IPS-18c (cell line): ENCODE measurements around the gene FRAT2.

Experiments used
- H3K4me3 ChIP-seq: 2 replicates; pipeline ENCODE4 v1.7.0; 2013; ENCODE audit warnings: low read depth, mild to moderate bottlenecking, low read length, moderate library complexity; ENCODE audit not compliant: insufficient read depth
- H3K9me3 ChIP-seq: one replicate; pipeline ENCODE4 v1.6.1; 2013; ENCODE audit warnings: mild to moderate bottlenecking, low read length, moderate library complexity; ENCODE audit not compliant: control insufficient read depth, insufficient read depth

The FRAT2 gene

GRCh38 chr10:97333601-97334369, 744 bp downstream of the FRAT2 start:
- peaks cover 6% of the 10 kb centered on the region for H3K9me3 ChIP-seq
- H3K4me3 ChIP-seq = peak overlapping the region; percentile 92

DNA sequence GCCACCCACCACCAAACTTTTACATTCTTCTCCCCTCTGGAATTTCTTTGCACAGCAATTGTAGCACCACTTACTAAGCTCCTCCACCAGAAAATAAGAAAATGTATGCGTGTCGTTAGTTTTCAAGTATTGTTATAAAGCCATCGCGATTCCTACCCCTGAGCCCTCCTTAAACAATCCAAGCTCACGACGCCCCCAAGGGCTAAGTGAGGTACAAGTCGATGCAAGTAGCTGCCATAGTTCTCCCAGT, 1.3 kb downstream of the FRAT2 start:
- Histone ChIP-seq H3K4me3 (peak overlapping the region; percentile 92), H3K9me3 (peaks cover 6% of the 10 kb centered on the region)

GRCh38 chr10:97332591-97333350, 1.8 kb downstream of the FRAT2 start:
- H3K4me3 ChIP-seq = peak overlapping the region; percentile 92
- H3K9me3 ChIP-seq = peaks cover 6% of the 10 kb centered on the region

DNA sequence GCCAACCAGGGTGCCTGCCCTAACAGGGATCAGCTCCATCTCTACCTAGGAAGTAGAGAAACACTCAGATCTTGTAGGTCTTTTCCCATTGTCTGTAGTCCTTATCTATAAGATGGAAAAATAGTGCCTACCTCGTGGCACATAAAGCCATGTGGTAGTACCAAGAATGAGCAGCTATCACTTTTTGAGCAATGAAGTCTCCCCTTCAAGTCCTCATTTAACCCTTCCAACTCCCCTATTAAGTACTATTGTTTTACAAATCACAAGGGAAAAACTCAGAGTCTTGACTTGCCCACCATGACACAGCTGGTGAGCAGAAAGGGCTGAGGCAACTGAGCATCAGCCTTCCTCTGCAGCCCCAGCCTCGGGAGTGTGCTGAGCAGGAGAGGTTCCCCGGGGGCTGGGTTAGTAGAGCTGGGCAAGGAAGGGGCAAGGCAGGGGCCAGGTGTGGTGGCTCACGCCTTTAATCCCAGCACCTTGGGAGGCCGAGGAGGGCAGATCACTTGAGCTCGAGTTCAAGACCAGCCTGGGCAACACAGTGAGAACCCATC, 3.3 kb downstream of the FRAT2 start:
- Histone ChIP-seq H3K9me3 (peaks cover 6% of the 10 kb centered on the region), H3K4me3 (peak overlapping the region; percentile 92; the same call in 1 of the 2 replicates)

- peaks cover 6% of the 10 kb centered on the region for H3K9me3 ChIP-seq
Observed at GRCh38 chr10:97329766-97330165, 4.8 kb downstream of the FRAT2 start.

GRCh38 chr10:97328646-97329453, 5.7 kb downstream of the FRAT2 start:
- no peak overlapping the region for H3K4me3 ChIP-seq
- peaks cover 4% of the 10 kb centered on the region for H3K9me3 ChIP-seq

More at GRCh38 chr10:97329766-97330165, 4.8 kb downstream of the FRAT2 start:
- H3K4me3 ChIP-seq = peak overlapping the region; percentile 15; the same call in 1 of the 2 replicates

DNA sequence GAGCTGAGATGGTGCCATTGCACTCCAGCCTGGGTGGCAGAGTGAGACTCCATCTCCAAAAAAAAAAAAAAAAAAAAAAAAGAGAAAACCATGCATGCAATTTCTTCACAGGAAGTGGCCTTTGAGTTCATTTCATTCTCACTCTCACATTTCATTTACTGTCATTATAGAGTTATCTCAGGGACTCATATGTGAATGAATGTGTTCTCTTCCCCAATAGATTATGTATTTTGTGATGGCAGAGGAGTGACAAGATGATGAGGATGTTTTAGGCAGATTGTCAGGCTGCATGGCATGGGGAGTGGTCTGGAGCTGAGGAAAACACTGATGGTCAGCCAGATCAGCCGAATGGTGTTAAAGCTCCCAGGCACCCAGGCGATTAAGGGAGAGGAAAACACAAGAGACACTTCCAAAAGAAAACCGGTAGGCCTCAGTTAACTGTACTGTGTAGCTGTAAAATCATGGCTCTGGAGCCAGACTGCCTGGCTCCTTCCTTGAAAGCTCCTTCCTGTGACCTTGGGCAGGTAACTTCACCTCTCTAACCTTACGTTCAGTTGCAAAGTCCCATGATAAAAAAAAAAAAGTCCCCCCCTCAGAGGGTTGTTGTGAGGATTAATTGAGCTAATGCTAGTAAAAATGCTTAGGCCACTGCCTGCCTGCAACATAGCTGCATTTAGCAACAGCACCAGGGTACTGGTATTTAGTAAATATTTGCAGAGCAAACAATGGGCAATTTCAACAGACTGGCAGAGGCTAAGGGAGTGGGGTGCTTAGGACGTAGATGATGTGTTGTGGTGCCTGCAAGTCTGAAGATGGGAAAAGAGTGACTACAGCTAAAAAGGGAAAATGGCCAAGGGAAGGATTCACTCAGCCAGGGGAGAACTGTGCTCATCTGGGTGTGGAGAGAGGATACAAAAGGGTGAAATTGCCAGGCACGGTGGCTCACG, 6.9 kb downstream of the FRAT2 start:
- Histone ChIP-seq H3K9me3 (peaks cover under 1% of the 10 kb centered on the region), H3K4me3 (no peak overlapping the region)

GRCh38 chr10:97325754-97326153, 8.8 kb downstream of the FRAT2 start:
- no peaks in the 10 kb centered on the region for H3K9me3 ChIP-seq
- no peak overlapping the region for H3K4me3 ChIP-seq

DNA sequence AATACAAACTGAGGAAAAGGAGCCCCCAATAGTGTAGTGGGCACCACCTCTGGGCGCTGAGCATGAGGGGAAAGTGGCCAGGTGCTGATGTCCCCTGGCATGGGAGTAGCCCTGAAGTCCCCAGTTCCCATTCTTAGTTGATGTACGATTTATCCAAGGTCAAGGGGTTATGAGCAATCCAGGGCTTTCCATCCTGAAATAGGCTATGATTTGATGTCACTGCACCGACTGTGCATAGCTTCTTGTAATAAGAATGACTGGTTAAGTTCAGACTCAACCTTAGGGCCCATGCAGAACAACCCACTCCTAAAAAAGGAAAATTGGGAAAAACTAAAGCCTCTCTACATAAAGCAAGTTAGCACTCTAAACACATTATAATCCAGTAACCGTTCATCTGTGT, 11.0 kb downstream of the FRAT2 start:
- H3K4me3 ChIP-seq = no peak overlapping the region
- H3K9me3 ChIP-seq = no peaks in the 10 kb centered on the region

- no peaks in the 10 kb centered on the region for H3K9me3 ChIP-seq
- H3K4me3 ChIP-seq = no peak overlapping the region; the same call in 1 of the 2 replicates
Observed at GRCh38 chr10:97321804-97322190, 12.7 kb downstream of the FRAT2 start.

DNA sequence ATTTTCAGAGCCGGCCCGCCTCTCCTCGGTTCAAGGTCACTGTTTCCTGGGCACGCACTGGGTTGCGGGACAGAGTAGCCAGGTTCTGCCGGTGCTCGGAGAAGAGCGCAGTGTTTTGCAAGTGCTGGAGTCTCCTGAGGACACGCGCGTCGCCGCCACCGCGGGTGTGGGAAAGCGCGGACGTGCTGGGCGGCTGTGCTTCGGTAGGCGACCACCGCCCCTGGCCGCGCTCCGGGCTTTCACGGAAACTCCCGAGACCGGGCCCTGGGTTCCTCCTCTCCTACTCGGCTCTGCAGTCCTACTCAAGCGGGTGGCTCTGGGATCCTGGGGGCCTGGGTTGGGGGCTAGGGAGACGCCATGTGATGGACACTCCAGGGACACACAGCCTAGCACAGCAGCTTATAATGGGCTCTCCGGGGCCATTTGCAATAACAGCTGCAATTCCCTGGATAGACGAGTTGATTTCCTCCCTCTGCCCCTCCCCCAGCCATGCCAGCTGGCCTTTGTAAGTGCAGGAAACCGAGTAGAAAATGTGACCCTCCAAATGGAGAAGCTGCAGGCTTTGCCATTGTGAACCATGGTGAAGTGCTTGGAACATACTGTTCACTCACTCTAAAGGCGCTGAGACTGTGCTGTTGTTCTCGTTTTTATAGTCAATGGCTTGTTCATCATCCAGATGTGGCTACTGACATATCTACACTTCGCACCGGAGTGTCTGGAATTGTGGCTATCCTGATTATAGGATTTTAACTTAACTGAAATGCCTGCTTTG, 13.3 kb downstream of the FRAT2 start:
- Histone ChIP-seq H3K9me3 (no peaks in the 10 kb centered on the region), H3K4me3 (peak overlapping the region; percentile 83)

GRCh38 chr10:97320480-97321031, 14.0 kb downstream of the FRAT2 start:
- Histone ChIP-seq H3K4me3 (peak overlapping the region; percentile 83), H3K9me3 (no peaks in the 10 kb centered on the region)

DNA sequence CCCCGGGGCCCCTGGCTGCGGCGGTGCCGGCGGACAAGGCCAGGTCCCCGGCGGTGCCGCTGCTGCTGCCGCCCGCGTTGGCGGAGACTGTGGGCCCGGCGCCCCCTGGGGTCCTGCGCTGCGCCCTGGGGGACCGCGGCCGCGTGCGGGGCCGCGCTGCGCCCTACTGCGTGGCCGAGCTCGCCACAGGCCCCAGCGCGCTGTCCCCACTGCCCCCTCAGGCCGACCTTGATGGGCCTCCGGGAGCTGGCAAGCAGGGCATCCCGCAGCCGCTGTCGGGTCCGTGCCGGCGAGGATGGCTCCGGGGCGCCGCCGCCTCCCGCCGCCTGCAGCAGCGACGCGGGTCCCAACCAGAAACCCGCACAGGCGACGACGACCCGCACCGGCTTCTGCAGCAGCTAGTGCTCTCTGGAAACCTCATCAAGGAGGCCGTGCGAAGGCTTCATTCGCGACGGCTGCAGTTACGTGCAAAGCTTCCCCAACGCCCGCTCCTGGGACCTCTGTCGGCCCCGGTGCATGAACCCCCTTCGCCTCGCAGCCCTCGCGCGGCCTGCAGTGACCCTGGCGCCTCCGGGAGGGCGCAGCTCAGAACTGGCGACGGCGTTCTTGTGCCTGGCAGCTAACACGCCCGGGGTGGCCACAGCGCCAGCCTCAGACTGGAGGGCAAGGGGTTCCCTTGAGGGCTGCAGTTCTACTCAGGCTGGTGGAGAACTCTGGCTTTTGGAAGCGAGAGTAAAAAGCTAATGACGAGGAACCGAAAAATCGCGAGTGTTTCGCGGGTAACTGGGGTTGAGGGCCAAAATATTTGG, 14.7 kb downstream of the FRAT2 start:
- H3K9me3 ChIP-seq = no peaks in the 10 kb centered on the region
- peak overlapping the region; percentile 83 for H3K4me3 ChIP-seq

DNA sequence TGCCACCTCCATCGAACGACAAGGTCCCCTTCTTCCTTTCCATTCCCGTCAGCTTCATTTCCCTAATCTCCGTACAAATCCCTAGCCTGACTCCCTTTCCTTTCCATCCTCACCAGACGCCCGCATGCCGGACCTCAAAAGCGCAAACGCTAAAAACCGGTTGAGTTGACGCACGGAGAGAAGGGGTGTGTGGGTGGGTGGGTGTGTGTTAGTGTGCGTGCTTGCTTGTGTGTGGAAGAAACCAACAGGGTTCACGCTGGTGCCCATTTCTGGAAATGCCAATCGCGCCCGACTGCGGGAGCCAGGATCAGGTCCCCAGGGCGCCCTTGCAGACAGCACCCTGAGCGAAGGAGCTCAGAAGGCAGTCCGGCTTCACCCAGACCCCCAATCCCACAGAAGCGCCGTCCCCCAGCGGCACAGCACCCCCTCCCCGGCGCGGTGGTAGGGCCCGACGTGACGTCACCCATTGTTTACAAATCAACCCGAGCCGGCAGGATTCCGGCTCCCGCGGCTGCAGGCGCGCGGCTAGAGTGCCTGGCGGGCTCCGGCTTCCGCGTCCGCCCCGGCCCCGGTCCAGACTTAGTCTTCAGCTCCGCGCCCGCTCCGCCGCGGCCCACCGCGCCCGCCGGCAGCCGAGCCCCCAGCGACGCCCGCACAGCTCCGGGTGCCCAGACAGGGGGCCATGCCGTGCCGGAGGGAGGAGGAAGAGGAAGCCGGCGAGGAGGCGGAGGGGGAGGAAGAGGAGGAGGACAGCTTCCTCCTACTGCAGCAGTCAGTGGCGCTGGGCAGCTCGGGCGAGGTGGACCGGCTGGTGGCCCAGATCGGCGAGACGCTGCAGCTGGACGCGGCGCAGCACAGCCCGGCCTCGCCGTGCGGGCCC, 15.5 kb downstream of the FRAT2 start, which contains the start of gene FRAT1:
TSS of gene FRAT1 (plus strand) at position 500 of the 880 bp plus-strand sequence. CDS start at position 683, 183 bp downstream.
- H3K4me3 ChIP-seq = peak within 1 kb of the TSS; percentile 83
- H3K9me3 ChIP-seq = no peaks in the 10 kb centered on the region
